Adrenal gland (tissue), 5 donors: ENCODE data around the gene DCLRE1A.

Source experiments
- POLR2A ChIP-seq, 2 donors: fragments of 450-650 bp; IDR thresholded peaks; one replicate each; pipeline ENCODE4 v1.6.1; 2017; ENCODE audit warnings: antibody characterized with exemption in 2 of 2, mild to moderate bottlenecking in 2 of 2, moderate library complexity in 1 of 2
- TF ChIP-seq, protein P1 (sequence below), 6 experiments: fragments of 450-650 bp in 4 of 6; fragments of 200-600 bp in 2 of 6; sonication (generic) in 1 of 6; IDR thresholded peaks; 1 replicate in 5 of 6; 2 replicates in 1 of 6; pipeline versions ENCODE4 v1.5.1 to v1.8.0; 2016 to 2021; ENCODE audit warnings: antibody characterized with exemption in 6 of 6, mild to moderate bottlenecking in 2 of 6, moderate library complexity in 1 of 6
- donor health status: DM: no; HTN: no; CAD: no.

- TF ChIP-seq, protein P1, sequence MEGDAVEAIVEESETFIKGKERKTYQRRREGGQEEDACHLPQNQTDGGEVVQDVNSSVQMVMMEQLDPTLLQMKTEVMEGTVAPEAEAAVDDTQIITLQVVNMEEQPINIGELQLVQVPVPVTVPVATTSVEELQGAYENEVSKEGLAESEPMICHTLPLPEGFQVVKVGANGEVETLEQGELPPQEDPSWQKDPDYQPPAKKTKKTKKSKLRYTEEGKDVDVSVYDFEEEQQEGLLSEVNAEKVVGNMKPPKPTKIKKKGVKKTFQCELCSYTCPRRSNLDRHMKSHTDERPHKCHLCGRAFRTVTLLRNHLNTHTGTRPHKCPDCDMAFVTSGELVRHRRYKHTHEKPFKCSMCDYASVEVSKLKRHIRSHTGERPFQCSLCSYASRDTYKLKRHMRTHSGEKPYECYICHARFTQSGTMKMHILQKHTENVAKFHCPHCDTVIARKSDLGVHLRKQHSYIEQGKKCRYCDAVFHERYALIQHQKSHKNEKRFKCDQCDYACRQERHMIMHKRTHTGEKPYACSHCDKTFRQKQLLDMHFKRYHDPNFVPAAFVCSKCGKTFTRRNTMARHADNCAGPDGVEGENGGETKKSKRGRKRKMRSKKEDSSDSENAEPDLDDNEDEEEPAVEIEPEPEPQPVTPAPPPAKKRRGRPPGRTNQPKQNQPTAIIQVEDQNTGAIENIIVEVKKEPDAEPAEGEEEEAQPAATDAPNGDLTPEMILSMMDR (IDR thresholded peaks at IDR 0.05), result no peak
- TF ChIP-seq POLR2A (IDR thresholded peaks at IDR 0.05), result no peak
Measured at GRCh38 chr10:113895018-113895417, 41.1 kb upstream of the DCLRE1A start.
